HG03066 (cell line): ENCODE data around the gene PDHB.
A peak's percentile ranks its signal among the peaks of the same experiment; 100 is the strongest.
"Not testable (repeated sequence)": the region's sequence is repeated elsewhere in the genome, so short reads cannot be mapped to it uniquely, and the experiment has no call there.

Source experiments
- ATAC-seq: cut with Tn5 transposase; IDR thresholded peaks from one replicate; pipeline ENCODE4 v1.9.1; 2021; ENCODE audit warnings: low read depth; ENCODE audit not compliant: unreplicated experiment

The PDHB gene

GRCh38 chr3:58440996-58441355 is 7.3 kb upstream of the PDHB start:
- not testable (repeated sequence) for ATAC-seq

- not testable (repeated sequence) for ATAC-seq
These were observed 3.6 kb upstream of the PDHB start for GRCh38 chr3:58437276-58437675.

GRCh38 chr3:58434990-58435389 is 1.4 kb upstream of the PDHB start:
- no peak for ATAC-seq

- no peak for ATAC-seq
These were observed 879 bp upstream of the PDHB start for GRCh38 chr3:58434511-58434910.

DNA sequence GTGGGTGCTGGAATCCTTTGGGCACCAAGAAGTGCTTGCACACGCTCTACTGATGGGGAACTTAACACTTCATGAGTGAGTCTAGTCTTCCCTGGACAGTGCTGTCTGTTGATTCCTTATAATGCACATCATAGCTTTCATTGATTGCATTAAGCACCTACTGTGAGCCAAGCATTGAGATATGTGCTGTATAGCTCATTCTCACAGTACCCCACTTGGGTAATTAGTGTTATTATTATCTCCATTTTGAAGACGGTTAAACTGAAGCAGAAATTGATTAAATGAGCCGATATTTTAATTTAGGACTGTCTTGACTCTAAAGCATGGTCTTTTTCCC is 504 bp upstream of the PDHB start:
- no peak for ATAC-seq

- ATAC-seq = no peak
These were observed 727 bp downstream of the PDHB start for GRCh38 chr3:58432905-58433304.

DNA sequence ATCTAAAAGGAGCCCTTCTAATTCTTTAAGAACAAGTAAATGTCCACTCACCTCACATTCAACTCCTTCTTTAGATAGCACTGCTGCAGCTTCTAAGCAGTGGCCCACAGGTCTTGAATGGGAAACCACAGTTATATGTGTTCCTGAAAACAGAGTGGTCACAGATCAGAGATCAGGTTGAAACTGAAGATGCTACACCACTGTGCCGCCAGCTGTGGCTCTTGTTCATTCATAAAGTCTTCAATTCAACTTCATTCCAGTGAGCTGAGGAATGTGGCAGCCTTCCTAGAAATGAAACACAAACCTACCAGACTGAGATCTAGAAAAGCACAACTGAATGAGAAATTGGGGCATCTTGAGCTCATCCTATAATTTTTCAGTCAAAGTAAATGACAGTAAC is 4.0 kb downstream of the PDHB start:
- ATAC-seq = peak; percentile 58

- no peak for ATAC-seq
These were observed 5.8 kb downstream of the PDHB start for GRCh38 chr3:58427661-58428361.

GRCh38 chr3:58425782-58426181 is 7.8 kb downstream of the PDHB start:
- no peak for ATAC-seq

DNA sequence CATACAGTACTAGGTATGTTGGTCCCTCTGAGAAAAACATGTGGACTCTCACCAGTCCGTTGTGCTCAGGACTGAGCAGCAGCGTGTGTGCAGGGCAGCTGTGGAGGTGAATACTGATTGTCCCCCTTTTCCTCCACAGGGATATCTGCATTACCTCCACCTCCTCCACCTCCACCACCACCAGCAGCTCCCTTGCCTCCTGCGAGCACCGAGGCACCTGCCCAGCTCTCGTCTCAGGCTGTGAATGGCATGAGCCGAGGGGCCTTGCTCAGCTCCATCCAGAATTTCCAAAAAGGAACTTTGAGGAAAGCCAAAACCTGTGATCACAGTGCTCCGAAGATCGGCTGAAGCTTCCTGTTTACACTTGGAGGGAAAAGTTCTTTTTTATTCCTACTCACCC is 9.0 kb downstream of the PDHB start:
- no peak for ATAC-seq

DNA sequence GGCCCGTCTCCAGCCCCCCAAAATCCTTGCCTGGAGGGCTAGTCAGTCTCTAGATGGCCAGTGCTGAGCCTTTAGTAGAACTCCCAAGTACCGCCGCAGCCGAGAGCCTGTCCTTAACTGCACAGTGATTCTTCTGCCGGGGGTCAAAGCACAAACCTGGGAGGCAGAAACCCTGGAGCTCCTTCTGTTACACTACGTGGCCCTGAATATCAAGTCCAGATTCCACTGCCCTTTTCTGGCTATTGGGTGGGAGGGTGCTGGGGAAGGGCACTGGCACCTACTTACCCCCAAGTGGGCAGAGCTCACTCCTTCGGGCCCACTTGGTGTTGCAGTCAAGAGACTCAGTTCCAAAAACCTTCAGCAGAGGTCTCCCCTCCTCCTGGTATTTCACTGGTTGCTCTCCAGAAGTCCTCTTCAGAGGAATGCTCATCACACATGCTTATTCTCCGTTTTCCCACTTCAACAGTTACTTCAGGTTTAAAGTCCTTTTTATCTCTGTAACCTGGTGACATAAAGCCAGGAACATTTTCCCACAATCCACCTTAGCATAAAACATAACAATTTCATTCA is 10.8 kb downstream of the PDHB start:
- no peak for ATAC-seq

DNA sequence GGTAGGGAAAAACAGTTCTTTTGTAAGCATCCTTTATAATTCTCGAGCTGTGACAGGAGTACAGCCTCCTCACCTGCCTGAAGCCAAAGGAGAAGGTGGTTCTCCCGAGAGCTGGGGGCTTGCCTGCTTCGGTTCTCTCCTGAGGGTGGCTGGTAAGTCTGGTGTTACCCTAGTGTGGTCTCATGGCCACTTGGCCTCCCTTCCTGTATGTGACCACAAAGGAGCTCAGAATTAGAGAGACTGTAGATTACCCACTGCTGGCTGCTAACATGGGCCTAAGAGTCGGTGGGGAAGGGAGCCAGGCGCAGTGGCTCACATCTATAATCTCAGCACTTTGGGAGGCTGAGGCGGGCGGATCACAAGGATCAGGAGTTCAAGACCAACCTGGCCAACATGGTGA is 12.6 kb downstream of the PDHB start:
- no peak for ATAC-seq

DNA sequence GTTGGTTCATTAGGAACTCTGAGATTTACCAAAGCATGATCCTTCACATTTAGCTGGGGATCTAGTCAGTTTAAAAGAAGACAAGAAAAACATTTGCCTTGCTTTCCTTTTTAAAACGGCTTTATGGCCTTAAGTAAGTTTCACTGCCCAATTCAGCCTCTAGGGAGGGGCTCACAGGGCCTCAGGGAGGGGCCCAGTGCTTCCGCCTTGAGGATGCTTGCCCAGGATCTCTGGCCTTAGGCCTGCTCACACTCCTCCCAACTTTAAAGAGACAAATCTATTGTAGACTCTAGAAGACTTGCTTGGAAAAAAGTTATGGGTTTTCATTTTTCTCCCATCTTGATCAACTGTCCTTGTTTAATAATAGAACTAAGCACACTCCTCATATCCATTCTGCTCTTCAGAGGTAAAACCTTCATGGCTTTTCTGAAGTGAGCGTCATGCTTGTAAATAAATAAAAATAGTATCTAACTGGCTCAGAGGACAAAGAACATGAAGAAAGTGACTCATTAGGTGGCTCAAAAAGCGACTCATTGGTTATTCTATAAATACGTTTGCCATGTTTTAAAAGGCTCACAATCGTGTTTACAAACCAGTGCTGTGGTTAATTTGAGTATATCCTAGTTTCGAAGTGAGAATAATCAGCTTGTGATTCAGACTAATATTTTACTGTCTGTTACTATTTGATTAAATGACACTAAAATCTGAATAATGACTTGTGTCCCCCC is 13.7 kb downstream of the PDHB start:
- ATAC-seq = peak; percentile 65

- no peak for ATAC-seq
These were observed 15.4 kb downstream of the PDHB start for GRCh38 chr3:58418227-58418626.

DNA sequence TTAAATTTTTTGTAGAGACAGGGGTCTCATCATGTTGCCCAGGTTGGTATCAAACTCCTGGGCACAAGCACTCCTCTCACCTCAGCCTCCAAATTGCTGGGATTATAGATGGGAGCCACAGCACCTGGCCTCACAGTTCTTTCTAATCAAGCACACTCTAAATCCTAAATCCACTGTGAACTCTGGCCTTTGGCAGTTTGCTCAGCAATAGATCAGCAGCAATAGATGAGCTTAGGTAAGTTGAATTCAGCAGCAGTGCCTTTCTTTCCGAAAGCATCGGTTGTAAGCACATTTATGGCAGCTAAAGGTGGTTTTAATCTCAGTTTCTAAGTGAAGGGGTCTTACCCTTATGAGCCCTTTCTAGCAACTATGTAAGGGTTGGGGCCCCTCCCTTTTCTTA is 16.6 kb downstream of the PDHB start:
- ATAC-seq = no peak

GRCh38 chr3:58416191-58416590 is 17.4 kb downstream of the PDHB start:
- no peak for ATAC-seq

GRCh38 chr3:58414538-58415197 is 19.0 kb downstream of the PDHB start:
- no peak for ATAC-seq

GRCh38 chr3:58411851-58412830 is 21.5 kb downstream of the PDHB start:
- no peak for ATAC-seq

GRCh38 chr3:58411036-58411435 is 22.6 kb downstream of the PDHB start:
- no peak for ATAC-seq

GRCh38 chr3:58409663-58410062 is 24.0 kb downstream of the PDHB start:
- no peak for ATAC-seq
